OCI-LY7 (cell line): Measurements from ENCODE around the gene CLCN6. TPM values are rescaled to one million over a fixed set of nuclear protein-coding genes. Genes with fewer than 3 reads are reported as not detected.

Experiments used
- BruUV-seq: library from RNA; stranded (reverse); fragments of 400-500 nt; replicated peaks from 2 replicates; lab custom pipeline; 2021; lab: Mats Ljungman, UMichigan
- CTCF ChIA-PET: fragments of 300-600 bp; sonication (Branson Sonifier 250); formaldehyde crosslinking; loops from one replicate; lab custom pipeline; 2022; ENCODE audit warnings: antibody characterized with exemption; ENCODE audit not compliant: unreplicated experiment; lab: Charles Lee
- POLR2A ChIA-PET: fragments of 300-600 bp; sonication (Branson Sonifier 250); formaldehyde crosslinking; loops from one replicate; lab custom pipeline; 2022; ENCODE audit warnings: antibody characterized with exemption; lab: Charles Lee
- DNase-seq: peaks from one replicate; pipeline ENCODE4 v3.0.0-alpha.2; 2015; ENCODE audit warnings: low spot score
- H2AFZ ChIP-seq: fragments of 200-600 bp; sonication (generic), shearing (Covaris generic); 2 replicates; pipeline ENCODE4 v1.6.1; 2014; ENCODE audit warnings: mild to moderate bottlenecking, antibody characterized with exemption, low read length, moderate library complexity
- H3K27ac ChIP-seq: fragments of 200-600 bp; sonication (generic); 2 replicates; pipeline ENCODE4 v1.5.1; 2014; ENCODE audit warnings: mixed run types, low read depth, mild to moderate bottlenecking, moderate library complexity, low read length, inconsistent platforms; ENCODE audit not compliant: poor library complexity, severe bottlenecking
- H3K36me3 ChIP-seq: fragments of 200-600 bp; sonication (generic); 2 replicates; pipeline ENCODE4 v1.6.1; 2014; ENCODE audit warnings: mild to moderate bottlenecking, antibody characterized with exemption, low read length, moderate library complexity, mixed read lengths; ENCODE audit not compliant: insufficient read depth
- H3K4me1 ChIP-seq: fragments of 200-600 bp; sonication (generic); 2 replicates; pipeline ENCODE4 v1.5.1; 2014; ENCODE audit warnings: mild to moderate bottlenecking, low read length; ENCODE audit not compliant: insufficient read depth, poor library complexity, severe bottlenecking
- H3K4me2 ChIP-seq: fragments of 200-600 bp; sonication (generic); 2 replicates; pipeline ENCODE4 v1.6.1; 2014; ENCODE audit warnings: mild to moderate bottlenecking, low read length
- H3K4me3 ChIP-seq: fragments of 200-600 bp; sonication (generic); 2 replicates; pipeline ENCODE4 v1.5.1; 2014; ENCODE audit warnings: mild to moderate bottlenecking, low read depth, low read length; ENCODE audit not compliant: poor library complexity, severe bottlenecking
- H3K79me2 ChIP-seq: fragments of 200-600 bp; sonication (generic); 2 replicates; pipeline ENCODE4 v1.6.1; 2016; ENCODE audit warnings: low read depth, mild to moderate bottlenecking, low read length, moderate library complexity, mixed read lengths; ENCODE audit not compliant: insufficient read depth
- H3K9me2 ChIP-seq: fragments of 200-600 bp; sonication (generic); 2 replicates; pipeline ENCODE4 v1.6.1; 2016; ENCODE audit warnings: mild to moderate bottlenecking, low read length, mixed read lengths; ENCODE audit not compliant: insufficient read depth
- H3K9me3 ChIP-seq: fragments of 200-600 bp; sonication (generic); 2 replicates; pipeline ENCODE4 v1.6.1; 2014; ENCODE audit warnings: mild to moderate bottlenecking, mixed run types, low read length, mixed read lengths
- H4K20me1 ChIP-seq: fragments of 200-600 bp; sonication (generic); 2 replicates; pipeline ENCODE4 v1.6.1; 2014; ENCODE audit warnings: mild to moderate bottlenecking, antibody characterized with exemption, low read length, moderate library complexity, mixed read lengths; ENCODE audit not compliant: insufficient read depth
- CTCF ChIP-seq: fragments of 200-600 bp; sonication (generic); conservative IDR thresholded peaks from 2 replicates; pipeline ENCODE4 v1.5.1; 2014; ENCODE audit warnings: mild to moderate bottlenecking, antibody characterized with exemption, low read length, moderate library complexity, mixed read lengths
- EZH2phosphoT487 ChIP-seq: fragments of 200-600 bp; sonication (generic); IDR thresholded peaks from 2 replicates; pipeline ENCODE4 v1.6.1; 2018; ENCODE audit warnings: low read depth, borderline replicate concordance, mild to moderate bottlenecking, mixed run types, antibody characterized with exemption, low read length, moderate library complexity, mixed read lengths
- intact Hi-C: fragments of 100-400 bp; cut with micrococcal nuclease; formaldehyde crosslinking; loops from one replicate; pipeline ENCODE4 v1.10.0; 2022; ENCODE audit not compliant: unreplicated experiment
- total RNA-seq, 2 experiments: library from RNA; depleted of rRNA in 1 of 2; stranded (reverse); fragments of >200 nt in 1 of 2; shearing (Covaris generic) in 1 of 2; gene quantifications; 2 replicates each; pipeline ENCODE4 v1.2.3, GENCODE V29; 2014 to 2022

CLCN6 gene
- total RNA-seq, 2 experiments from 2014 or later: 19.7 to 65.8 TPM

- no TSS peak for BruUV-seq
- intact Hi-C loops: no loop called here
- ChIA-PET CTCF (no interaction called here), POLR2A (no interaction called here)
- H4K20me1 ChIP-seq: no peaks in the 10 kb centered on the region
- H3K36me3 ChIP-seq: no peaks in the 10 kb centered on the region
- no peaks in the 10 kb centered on the region for H3K9me2 ChIP-seq
- no peak overlapping the region for H3K4me2 ChIP-seq
- H3K4me1 ChIP-seq: peaks cover 7% of the 10 kb centered on the region
- DNase-seq: no peak
- no peaks in the 10 kb centered on the region for H3K9me3 ChIP-seq
- no peak overlapping the region for H3K27ac ChIP-seq
- no peak overlapping the region for H2AFZ ChIP-seq
- H3K79me2 ChIP-seq: no peaks in the 10 kb centered on the region
- TF ChIP-seq CTCF: no peak
- no peak overlapping the region for H3K4me3 ChIP-seq
These were observed 52.2 kb downstream of the CLCN6 start for GRCh38 chr1:11858158-11858557.

DNA sequence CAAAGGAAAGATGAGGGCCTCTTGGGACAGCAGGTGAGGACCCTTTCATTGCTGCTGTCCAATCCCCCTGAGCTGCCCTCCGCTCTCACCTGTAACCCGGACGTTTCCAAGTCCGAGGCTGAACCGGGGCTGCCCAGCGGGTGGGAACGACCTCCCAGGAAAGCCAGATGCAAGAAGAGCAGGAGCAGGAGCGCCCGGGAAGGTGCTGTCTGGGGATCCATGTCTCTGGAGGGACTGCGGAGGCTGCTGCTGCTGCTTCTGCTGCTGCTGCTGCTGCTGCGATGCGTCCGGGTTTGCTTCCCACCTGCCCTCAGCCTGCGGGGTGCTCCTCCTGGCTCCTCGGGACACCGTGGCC is 52.6 kb downstream of the CLCN6 start, which contains the start of gene NPPB:
Gene NPPB, minus strand, starts transcription at position 333 of the 355 bp plus-strand sequence. Its CDS starts 112 bp downstream, at position 221.
- BruUV-seq: no TSS peak
- intact Hi-C loops: no loop called here
- H3K27ac ChIP-seq: no peak within 1 kb of the TSS
- no peaks in the 10 kb centered on the region for H4K20me1 ChIP-seq
- no peak within 1 kb of the TSS for H2AFZ ChIP-seq
- no peak within 1 kb of the TSS for H3K4me3 ChIP-seq
- H3K9me3 ChIP-seq: no peaks in the 10 kb centered on the region
- H3K9me2 ChIP-seq: no peaks in the 10 kb centered on the region
- H3K4me2 ChIP-seq: no peak within 1 kb of the TSS
- ChIA-PET POLR2A (no interaction called here), CTCF (no interaction called here)
- no peak for DNase-seq
- H3K36me3 ChIP-seq: no peaks in the 10 kb centered on the region
- no peak for TF ChIP-seq EZH2phosphoT487
- no peak for TF ChIP-seq CTCF
- H3K4me1 ChIP-seq: peaks cover 11% of the 10 kb centered on the region
- no peaks in the 10 kb centered on the region for H3K79me2 ChIP-seq

DNA sequence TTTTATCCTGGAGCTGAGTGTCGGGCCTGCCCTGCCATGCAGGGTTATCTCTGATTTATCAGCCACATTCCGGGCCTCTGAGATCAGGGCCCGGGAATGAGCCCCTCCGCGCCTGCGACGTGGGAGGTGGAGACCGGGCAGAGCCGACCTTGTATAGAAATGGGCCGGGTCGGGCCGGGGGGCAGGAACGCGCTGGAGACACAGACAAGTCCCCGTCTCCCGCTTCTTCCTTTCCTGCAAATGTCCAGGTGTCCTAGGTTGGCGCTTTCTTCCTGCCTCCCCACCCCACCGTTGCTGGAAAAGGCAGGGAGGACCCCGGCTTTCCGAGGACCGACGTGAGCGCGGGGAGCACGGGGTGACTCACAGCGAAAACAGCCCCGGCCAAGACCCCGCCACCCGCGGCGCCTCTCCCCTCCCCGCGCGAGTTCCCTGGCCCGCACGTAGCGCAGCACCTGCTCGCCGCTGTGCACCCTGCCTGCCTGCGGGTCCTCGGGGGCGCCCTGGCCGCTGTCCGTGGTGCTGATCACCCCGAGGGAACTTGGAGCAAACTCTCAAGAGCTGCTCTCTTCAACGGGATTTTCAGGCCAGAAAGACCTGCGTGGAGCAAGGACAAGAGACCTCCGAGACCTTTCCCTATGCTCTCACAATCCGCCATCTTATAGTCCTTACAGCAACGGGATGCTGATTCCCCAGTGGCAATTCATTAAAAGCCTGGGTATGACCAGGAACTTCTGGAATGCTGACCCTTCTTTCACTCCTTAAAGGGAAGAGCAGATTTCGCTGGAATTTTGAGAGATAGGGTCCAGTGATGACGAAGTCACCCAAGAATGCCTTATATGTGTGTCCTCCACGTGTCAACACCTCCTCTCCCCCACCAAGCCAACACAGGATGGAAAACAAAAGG is 53.2 kb downstream of the CLCN6 start:
- Histone ChIP-seq H3K79me2 (no peaks in the 10 kb centered on the region), H3K9me3 (no peaks in the 10 kb centered on the region), H4K20me1 (no peaks in the 10 kb centered on the region), H2AFZ (no peak overlapping the region), H3K27ac (no peak overlapping the region), H3K4me2 (no peak overlapping the region), H3K4me1 (peaks cover 18% of the 10 kb centered on the region), H3K4me3 (no peak overlapping the region), H3K9me2 (no peaks in the 10 kb centered on the region), H3K36me3 (no peaks in the 10 kb centered on the region)
- peak; percentile 69 for DNase-seq
- intact Hi-C loops: no loop called here
- ChIA-PET CTCF (no interaction called here), POLR2A (no interaction called here)
- TF ChIP-seq EZH2phosphoT487 (no peak), CTCF (peak; percentile 39)
- no TSS peak for BruUV-seq
